ENCODE measurements around the gene FBXO3. TPM values are rescaled to one million over a fixed set of nuclear protein-coding genes. Genes with fewer than 3 reads are reported as not detected.

FBXO3 gene
- total RNA-seq, 1 experiment from 2014 or later: 22.5 TPM

DNA sequence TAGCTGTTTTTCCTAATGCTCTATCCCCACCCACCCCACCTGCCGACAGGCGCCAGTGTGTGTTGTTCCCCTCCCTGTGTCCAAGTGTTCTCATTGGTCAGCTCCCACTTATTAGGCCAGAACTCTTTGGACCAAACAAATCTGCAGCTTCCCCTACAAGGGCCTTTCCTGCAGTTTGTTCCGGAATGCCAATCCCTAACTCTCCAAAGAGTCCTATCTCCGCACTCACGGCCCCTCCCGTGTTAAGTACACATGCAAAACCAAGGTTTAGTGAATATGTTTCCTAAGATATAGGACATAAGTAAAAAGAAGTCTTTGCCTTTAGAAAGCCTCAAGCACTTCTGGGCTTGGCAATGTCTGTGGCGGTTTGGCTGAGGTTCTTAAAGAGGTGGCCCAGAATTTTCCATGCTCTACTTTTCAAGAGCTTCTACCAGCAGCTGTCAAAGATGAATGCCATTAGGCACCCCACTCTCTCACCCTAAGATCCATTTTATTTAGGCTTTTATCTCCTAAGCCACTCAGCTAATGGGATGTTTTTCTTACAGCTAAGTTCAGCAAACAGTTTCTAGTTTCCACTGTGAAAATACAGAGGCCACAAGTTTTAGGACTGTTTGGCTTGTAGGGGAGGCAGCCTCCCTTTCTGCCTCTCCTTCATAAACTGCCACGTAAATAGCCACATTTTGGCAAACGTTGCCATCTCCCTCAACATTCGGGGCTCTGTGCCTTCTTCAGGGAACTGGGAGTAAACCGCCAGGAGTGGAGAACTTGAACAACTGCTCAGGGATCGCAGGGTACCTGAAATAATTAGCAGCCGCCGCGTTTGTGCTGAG lies 39.7 kb downstream of the FBXO3 start:
- POLR2A ChIA-PET (ENCODE audit: unreplicated experiment): interaction anchor here (0.6 to 1.7 kb wide), 3 partner anchors 19 to 365 kb away, joined by 3 to 9 read pairs (median 5); no protein-coding TSS in a partner anchor

DNA sequence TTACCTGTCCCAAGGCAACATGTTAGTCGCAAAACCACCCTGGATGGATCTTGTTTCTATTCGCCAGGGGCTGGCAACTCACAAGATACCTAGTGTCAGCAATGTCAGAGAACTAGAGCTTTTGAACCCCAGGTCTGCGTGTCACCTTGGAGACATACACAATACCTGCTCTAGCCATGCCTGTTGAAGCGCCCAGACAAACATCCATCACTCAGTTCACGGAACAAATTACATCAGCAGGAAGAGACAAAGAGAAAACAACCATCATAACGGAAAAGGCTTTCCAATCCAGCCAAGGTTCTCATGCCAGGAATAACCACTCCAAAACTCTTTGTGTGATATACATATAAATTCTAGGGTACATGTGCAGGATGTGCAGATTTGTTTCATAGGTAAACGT lies 40.3 kb downstream of the FBXO3 start:
- Histone ChIP-seq H3K27ac (ENCODE audit: low read length) (peak overlapping the region; percentile 91), H3K9me3 (ENCODE audit: low read length) (no peaks in the 10 kb centered on the region), H3K4me2 (ENCODE audit: low read length) (peak overlapping the region; percentile 85), H4K20me1 (ENCODE audit: low read length) (peaks cover 58% of the 10 kb centered on the region), H3K4me1 (ENCODE audit: insufficient read depth, low read length) (peaks cover 47% of the 10 kb centered on the region), H3K9me2 (replicated peaks; ENCODE audit: low read length) (no peaks in the 10 kb centered on the region), H3K9ac (ENCODE audit: low read length) (peak overlapping the region; percentile 100), H3K4me3 (ENCODE audit: low read length) (peak overlapping the region; percentile 85), H3K27me3 (ENCODE audit: low read length) (no peaks in the 10 kb centered on the region), H3K36me3 (ENCODE audit: low read depth, low read length) (peaks cover 48% of the 10 kb centered on the region), H3F3A (ENCODE audit: low read length, unreplicated experiment) (no peaks in the 10 kb centered on the region), H2AFZ (ENCODE audit: low read length) (no peak overlapping the region), H3K79me2 (ENCODE audit: low read length) (peaks cover 77% of the 10 kb centered on the region)
- CTCF ChIA-PET: interaction anchor here (0.8 kb wide), 1 partner anchor 44 kb away, joined by 3 read pairs; no protein-coding TSS in a partner anchor
- DNase-seq (no peak), ATAC-seq (no peak)
- POLR2A ChIA-PET (ENCODE audit: unreplicated experiment): interaction anchor here (0.6 to 1.7 kb wide), 2 partner anchors 42 to 364 kb away, joined by 3 to 9 read pairs; no protein-coding TSS in a partner anchor
- no TSS peak for BruUV-seq (replicated peaks)
- intact Hi-C loops (cut with micrococcal nuclease): loop anchor here (2.0 kb wide), 1 partner anchor 31 kb away; no protein-coding TSS in a partner anchor
- TF ChIP-seq EZH2 (IDR thresholded peaks at IDR 0.05; ENCODE audit: low read length, unreplicated experiment) (no peak), EZH2phosphoT487 (IDR thresholded peaks at IDR 0.05; ENCODE audit: borderline replicate concordance, low read length) (no peak)
- TF ChIP-seq, protein P1, sequence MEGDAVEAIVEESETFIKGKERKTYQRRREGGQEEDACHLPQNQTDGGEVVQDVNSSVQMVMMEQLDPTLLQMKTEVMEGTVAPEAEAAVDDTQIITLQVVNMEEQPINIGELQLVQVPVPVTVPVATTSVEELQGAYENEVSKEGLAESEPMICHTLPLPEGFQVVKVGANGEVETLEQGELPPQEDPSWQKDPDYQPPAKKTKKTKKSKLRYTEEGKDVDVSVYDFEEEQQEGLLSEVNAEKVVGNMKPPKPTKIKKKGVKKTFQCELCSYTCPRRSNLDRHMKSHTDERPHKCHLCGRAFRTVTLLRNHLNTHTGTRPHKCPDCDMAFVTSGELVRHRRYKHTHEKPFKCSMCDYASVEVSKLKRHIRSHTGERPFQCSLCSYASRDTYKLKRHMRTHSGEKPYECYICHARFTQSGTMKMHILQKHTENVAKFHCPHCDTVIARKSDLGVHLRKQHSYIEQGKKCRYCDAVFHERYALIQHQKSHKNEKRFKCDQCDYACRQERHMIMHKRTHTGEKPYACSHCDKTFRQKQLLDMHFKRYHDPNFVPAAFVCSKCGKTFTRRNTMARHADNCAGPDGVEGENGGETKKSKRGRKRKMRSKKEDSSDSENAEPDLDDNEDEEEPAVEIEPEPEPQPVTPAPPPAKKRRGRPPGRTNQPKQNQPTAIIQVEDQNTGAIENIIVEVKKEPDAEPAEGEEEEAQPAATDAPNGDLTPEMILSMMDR (conservative IDR thresholded peaks at IDR 0.05; ENCODE audit: low read depth, low read length): no peak

More for the DNA sequence above, 39.7 kb downstream of the FBXO3 start:
- BruUV-seq (replicated peaks): TSS peak; percentile 77
- H3K36me3 ChIP-seq (ENCODE audit: low read depth, low read length): peaks cover 42% of the 10 kb centered on the region
- H4K20me1 ChIP-seq (ENCODE audit: low read length): peaks cover 58% of the 10 kb centered on the region
- peaks cover 47% of the 10 kb centered on the region for H3K4me1 ChIP-seq (ENCODE audit: insufficient read depth, low read length)
- H3F3A ChIP-seq (ENCODE audit: low read length, unreplicated experiment): no peaks in the 10 kb centered on the region
- DNase-seq (peak; percentile 63), ATAC-seq (peak; percentile 31)
- no peaks in the 10 kb centered on the region for H3K9me3 ChIP-seq (ENCODE audit: low read length)
- TF ChIP-seq, protein P1 (conservative IDR thresholded peaks at IDR 0.05; ENCODE audit: low read depth, low read length): no peak
- TF ChIP-seq EZH2phosphoT487 (IDR thresholded peaks at IDR 0.05; ENCODE audit: borderline replicate concordance, low read length) (no peak), EZH2 (IDR thresholded peaks at IDR 0.05; ENCODE audit: low read length, unreplicated experiment) (no peak)
- H3K4me3 ChIP-seq (ENCODE audit: low read length): peak overlapping the region; percentile 85
- H3K27ac ChIP-seq (ENCODE audit: low read length): peak overlapping the region; percentile 91
- H3K79me2 ChIP-seq (ENCODE audit: low read length): peaks cover 70% of the 10 kb centered on the region
- H3K4me2 ChIP-seq (ENCODE audit: low read length): peak overlapping the region; percentile 85
- no peaks in the 10 kb centered on the region for H3K9me2 ChIP-seq (replicated peaks; ENCODE audit: low read length)
- intact Hi-C loops (cut with micrococcal nuclease): loop anchor here (2.0 kb wide), 1 partner anchor 32 kb away; no protein-coding TSS in a partner anchor
- H3K27me3 ChIP-seq (ENCODE audit: low read length): no peaks in the 10 kb centered on the region
- H2AFZ ChIP-seq (ENCODE audit: low read length): no peak overlapping the region
- CTCF ChIA-PET: interaction anchor here (0.8 kb wide), 1 partner anchor 45 kb away, joined by 3 read pairs; no protein-coding TSS in a partner anchor
- H3K9ac ChIP-seq (ENCODE audit: low read length): peak overlapping the region; percentile 100
